Neuronal stem cell (in vitro differentiated cells): ENCODE data around the gene YWHAH.

Experiments
- DNase-seq: peaks from one replicate; pipeline ENCODE4 v3.0.0-alpha.2; 2013; ENCODE audit warnings: low spot score
- H2AFZ ChIP-seq: one replicate; pipeline ENCODE4 v1.6.1; 2013; ENCODE audit warnings: mild to moderate bottlenecking, low read length, inconsistent platforms
- H2AK5ac ChIP-seq: 2 replicates; pipeline ENCODE4 v1.6.1; 2013; ENCODE audit warnings: low read depth, mild to moderate bottlenecking, inconsistent platforms, low read length, moderate library complexity, mixed read lengths
- H2BK120ac ChIP-seq: 2 replicates; pipeline ENCODE4 v1.6.1; 2013; ENCODE audit warnings: low read depth, mild to moderate bottlenecking, inconsistent platforms, low read length, moderate library complexity, mixed read lengths
- H2BK12ac ChIP-seq: one replicate; pipeline ENCODE4 v1.6.1; 2013; ENCODE audit warnings: low read length, inconsistent platforms
- H2BK15ac ChIP-seq: 2 replicates; pipeline ENCODE4 v1.6.1; 2013; ENCODE audit warnings: mild to moderate bottlenecking, low read length, inconsistent platforms, mixed read lengths
- H2BK5ac ChIP-seq: one replicate; pipeline ENCODE4 v1.6.1; 2013; ENCODE audit warnings: inconsistent platforms, mild to moderate bottlenecking, low read length, moderate library complexity
- H3K14ac ChIP-seq: one replicate; pipeline ENCODE4 v1.6.1; 2013; ENCODE audit warnings: low read length, inconsistent platforms
- H3K18ac ChIP-seq: 2 replicates; pipeline ENCODE4 v1.6.1; 2013; ENCODE audit warnings: low read length, inconsistent platforms
- H3K23ac ChIP-seq: 2 replicates; pipeline ENCODE4 v1.6.1; 2013; ENCODE audit warnings: low read depth, mild to moderate bottlenecking, mixed read lengths, low read length, inconsistent platforms; ENCODE audit not compliant: poor library complexity
- H3K27ac ChIP-seq: replicated peaks from 3 replicates; pipeline ENCODE4 v1.5.1; 2013; ENCODE audit warnings: low read length, inconsistent platforms
- H3K27me3 ChIP-seq, 3 experiments: 2 replicates each; pipeline ENCODE4 v1.6.1; 2013; ENCODE audit warnings: low read length in 3 of 3, mild to moderate bottlenecking in 2 of 3, inconsistent platforms in 1 of 3, low read depth in 1 of 3, mixed read lengths in 1 of 3, moderate library complexity in 1 of 3; ENCODE audit not compliant: control insufficient read depth in 3 of 3, insufficient read depth in 3 of 3
- H3K36me3 ChIP-seq, 2 donors: replicated peaks in 1 of 2; 2 replicates each; pipeline ENCODE4 v1.6.1; 2013; ENCODE audit warnings: low read length in 2 of 2; ENCODE audit not compliant: control insufficient read depth in 2 of 2, insufficient read depth in 2 of 2
- H3K4ac ChIP-seq: 2 replicates; pipeline ENCODE4 v1.6.1; 2013; ENCODE audit warnings: inconsistent platforms, mild to moderate bottlenecking, low read length, moderate library complexity
- H3K4me1 ChIP-seq, 2 donors: 1 replicate in 1 of 2; 2 replicates in 1 of 2; pipeline ENCODE4 v1.6.1; 2013; ENCODE audit warnings: low read length in 2 of 2, low read depth in 1 of 2; ENCODE audit not compliant: control insufficient read depth in 2 of 2, insufficient read depth in 1 of 2
- H3K4me2 ChIP-seq: one replicate; pipeline ENCODE4 v1.6.1; 2013; ENCODE audit warnings: mild to moderate bottlenecking, low read length, inconsistent platforms; ENCODE audit not compliant: insufficient read depth, poor library complexity, severe bottlenecking
- H3K4me3 ChIP-seq, 2 donors: 2 replicates each; pipeline ENCODE4 v1.5.1; 2013; ENCODE audit warnings: low read length in 2 of 2, mild to moderate bottlenecking in 2 of 2, inconsistent platforms in 1 of 2, moderate library complexity in 1 of 2
- H3K79me1 ChIP-seq: one replicate; pipeline ENCODE4 v1.6.1; 2013; ENCODE audit warnings: low read depth, mild to moderate bottlenecking, inconsistent platforms, low read length, moderate library complexity
- H3K9ac ChIP-seq: one replicate; pipeline ENCODE4 v1.6.1; 2013; ENCODE audit warnings: mild to moderate bottlenecking, low read depth, low read length, inconsistent platforms; ENCODE audit not compliant: poor library complexity
- H3K9me3 ChIP-seq, 2 donors: replicated peaks in 1 of 2; 2 replicates each; pipeline versions ENCODE3 to v1.6.1; 2013; ENCODE audit warnings: low read length in 2 of 2, mild to moderate bottlenecking in 2 of 2, inconsistent platforms in 1 of 2, low read depth in 1 of 2, mixed read lengths in 1 of 2, moderate library complexity in 1 of 2; ENCODE audit not compliant: control insufficient read depth in 2 of 2, insufficient read depth in 1 of 2
- H4K8ac ChIP-seq: one replicate; pipeline ENCODE4 v1.6.1; 2013; ENCODE audit warnings: low read depth, mild to moderate bottlenecking, inconsistent platforms, low read length, moderate library complexity
- H4K91ac ChIP-seq: one replicate; pipeline ENCODE4 v1.6.1; 2013; ENCODE audit warnings: low read length, low read depth, mild to moderate bottlenecking, inconsistent platforms; ENCODE audit not compliant: poor library complexity
- WGBS, 2 donors: extraction: QIAGEN DNeasy Blood & Tissue Kit; methylation state at CpG; one replicate each; pipeline ENCODE4 v1.1.7; 2013; ENCODE audit warnings: missing lambda C conversion rate in 2 of 2, mixed read lengths in 1 of 2; ENCODE audit not compliant: insufficient read length in 2 of 2, insufficient replicate concordance in 1 of 2; ENCODE audit errors: extremely low coverage in 2 of 2; 5-methylcytosine and 5-hydroxymethylcytosine counted together

YWHAH gene

GRCh38 chr22:31970490-31971444 is 26.4 kb downstream of the YWHAH start:
- Histone ChIP-seq H2BK15ac (peak overlapping the region; percentile 70), H3K4me1 (peaks cover 2% of the 10 kb centered on the region in 2 donors), H3K23ac (no peak overlapping the region), H4K8ac (no peak overlapping the region), H3K14ac (no peak overlapping the region), H2BK120ac (no peak overlapping the region), H3K9me3 (no peaks in the 10 kb centered on the region), H4K91ac (no peak overlapping the region), H3K18ac (peak overlapping the region; percentile 95), H3K27me3 (peaks cover 0 to 5% (median 5%) of the 10 kb centered on the region in 3 experiments), H3K4me2 (peak overlapping the region; percentile 96), H2BK12ac (no peak overlapping the region), H3K27ac (no peak overlapping the region), H3K36me3 (no peaks in the 10 kb centered on the region), H3K9ac (no peak overlapping the region), H3K79me1 (no peaks in the 10 kb centered on the region), H3K4me3 (peak overlapping the region; percentile 36 to 82), H2BK5ac (peak overlapping the region; percentile 25), H3K4ac (no peak overlapping the region), H2AK5ac (peak overlapping the region; percentile 57), H2AFZ (peak overlapping the region; percentile 89)
- WGBS, 2 donors: no CpG with 5 or more reads among the region's 55 CpGs
- DNase-seq: peak; percentile 89

- H3K18ac ChIP-seq: no peak overlapping the region
- H3K4me3 ChIP-seq: no peak overlapping the region
- no peak overlapping the region for H4K8ac ChIP-seq
- no peak overlapping the region for H2BK12ac ChIP-seq
- no peaks in the 10 kb centered on the region for H3K79me1 ChIP-seq
- no peak overlapping the region for H3K9ac ChIP-seq
- no peak overlapping the region for H2BK5ac ChIP-seq
- WGBS, 2 donors: no CpG with 5 or more reads among the region's 14 CpGs
- peak overlapping the region; percentile 68 for H2AK5ac ChIP-seq
- no peak overlapping the region for H4K91ac ChIP-seq
- peaks cover 0 to 5% (median 5%) of the 10 kb centered on the region in 3 experiments for H3K27me3 ChIP-seq
- no peak overlapping the region for H2BK15ac ChIP-seq
- H3K27ac ChIP-seq: no peak overlapping the region
- H2BK120ac ChIP-seq: no peak overlapping the region
- H3K4me2 ChIP-seq: no peak overlapping the region
- H2AFZ ChIP-seq: no peak overlapping the region
- no peak for DNase-seq
- no peak overlapping the region for H3K14ac ChIP-seq
- H3K23ac ChIP-seq: peak overlapping the region; percentile 59
- H3K36me3 ChIP-seq: no peaks in the 10 kb centered on the region
- H3K4ac ChIP-seq: no peak overlapping the region
- H3K9me3 ChIP-seq: no peaks in the 10 kb centered on the region
- peaks cover 2% of the 10 kb centered on the region in 2 donors for H3K4me1 ChIP-seq
These were observed 27.8 kb downstream of the YWHAH start for GRCh38 chr22:31972180-31972579.

GRCh38 chr22:31973739-31974138 is 29.4 kb downstream of the YWHAH start:
- H2AFZ ChIP-seq: no peak overlapping the region
- no peak overlapping the region for H3K9ac ChIP-seq
- no peak overlapping the region for H3K14ac ChIP-seq
- no peak for DNase-seq
- no peak overlapping the region for H3K4ac ChIP-seq
- no peaks in the 10 kb centered on the region for H3K36me3 ChIP-seq
- no peak overlapping the region for H2BK12ac ChIP-seq
- no peak overlapping the region for H4K91ac ChIP-seq
- no peak overlapping the region for H3K18ac ChIP-seq
- WGBS, 2 donors: no CpG with 5 or more reads among the region's 5 CpGs
- no peak overlapping the region for H2AK5ac ChIP-seq
- no peaks in the 10 kb centered on the region for H3K79me1 ChIP-seq
- H3K9me3 ChIP-seq: no peaks in the 10 kb centered on the region
- no peak overlapping the region for H2BK15ac ChIP-seq
- no peak overlapping the region for H3K4me2 ChIP-seq
- H3K4me1 ChIP-seq: peaks cover 2% of the 10 kb centered on the region in 2 donors
- H4K8ac ChIP-seq: no peak overlapping the region
- no peak overlapping the region for H3K4me3 ChIP-seq
- H3K23ac ChIP-seq: no peak overlapping the region
- H2BK120ac ChIP-seq: no peak overlapping the region
- H3K27ac ChIP-seq: no peak overlapping the region
- H3K27me3 ChIP-seq: peaks cover 0 to 5% (median 5%) of the 10 kb centered on the region in 3 experiments
- H2BK5ac ChIP-seq: no peak overlapping the region

GRCh38 chr22:31977141-31977841 is 33.0 kb downstream of the YWHAH start:
- no CpG with 5 or more reads among the region's 9 CpGs for WGBS, 2 donors
- Histone ChIP-seq H2AK5ac (no peak overlapping the region), H4K91ac (no peak overlapping the region), H2BK15ac (no peak overlapping the region), H3K27me3 (peaks cover 0 to 5% (median 0%) of the 10 kb centered on the region in 3 experiments), H3K4me1 (no peaks in the 10 kb centered on the region), H2BK12ac (no peak overlapping the region), H3K9ac (no peak overlapping the region), H3K23ac (no peak overlapping the region), H3K14ac (no peak overlapping the region), H2AFZ (no peak overlapping the region), H3K4me3 (no peak overlapping the region), H3K27ac (no peak overlapping the region), H2BK5ac (no peak overlapping the region), H4K8ac (no peak overlapping the region), H3K4me2 (no peak overlapping the region), H3K18ac (no peak overlapping the region), H3K9me3 (no peaks in the 10 kb centered on the region), H2BK120ac (no peak overlapping the region), H3K79me1 (no peaks in the 10 kb centered on the region), H3K36me3 (no peaks in the 10 kb centered on the region), H3K4ac (no peak overlapping the region)
- peak; percentile 72 for DNase-seq
